ENCODE data around the gene OIP5. TPM values are rescaled to one million over a fixed set of nuclear protein-coding genes. Genes with fewer than 3 reads are reported as not detected.
A peak's percentile ranks its signal among the peaks of the same experiment; 100 is the strongest.

Gene OIP5
- 8.0 and 8.5 TPM in 2 replicates for total RNA-seq (2022)
- percentile 51 among the genes with signal in this experiment for Bru-seq, nascent RNA
- percentile 50 among the genes with signal in this experiment for BruChase-seq, experiment 1, labeled RNA remaining after a 6-hour chase
- BruChase-seq, experiment 2, labeled RNA remaining after a 2-hour chase = percentile 59 among the genes with signal in this experiment
- long read RNA-seq, transcript OIP5-201 (5 exons, 1,236 nt) = major isoform, 17 of 22 reads
- long read RNA-seq, partial matches to known transcripts = 0 of 22 reads
- long read RNA-seq, other reads (novel, unspliced or antisense) = 1 of 22 reads

DNA sequence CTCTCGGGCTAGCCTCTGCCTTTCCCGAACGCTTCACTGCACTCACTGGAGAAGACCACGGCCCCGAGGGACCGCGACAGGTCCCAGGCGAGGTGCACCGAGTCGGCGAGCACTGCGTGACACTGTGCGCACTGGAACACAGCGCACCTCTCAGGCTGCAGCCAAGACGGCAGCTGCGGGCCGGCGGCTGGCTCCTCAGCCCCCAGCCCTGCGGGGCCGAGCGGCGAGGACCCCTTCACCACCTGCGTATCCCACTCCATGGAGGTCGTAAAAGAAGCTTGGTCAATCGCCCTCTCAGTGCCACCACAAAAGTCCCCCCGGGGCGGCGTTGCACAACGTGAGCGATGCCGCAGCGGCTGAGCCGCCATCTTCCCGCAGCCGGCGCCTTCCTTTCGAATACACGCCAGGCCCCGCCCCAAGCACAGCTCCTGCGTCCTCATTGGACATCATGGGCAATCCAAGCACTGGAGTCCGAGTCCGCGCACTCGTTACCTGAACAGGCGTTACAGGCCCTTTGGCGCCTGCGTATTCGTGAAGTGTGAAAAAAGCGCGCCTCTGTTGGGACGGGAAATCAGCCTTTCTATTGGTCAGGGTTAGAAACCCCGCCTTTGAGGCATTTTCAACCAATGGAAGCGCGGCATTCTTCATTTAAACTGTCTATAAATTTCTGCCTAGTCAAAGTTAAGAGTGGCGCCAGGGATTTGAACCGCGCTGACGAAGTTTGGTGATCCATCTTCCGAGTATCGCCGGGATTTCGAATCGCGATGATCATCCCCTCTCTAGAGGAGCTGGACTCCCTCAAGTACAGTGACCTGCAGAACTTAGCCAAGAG, at the start of gene OIP5, which contains the start of gene NUSAP1:
Gene OIP5, minus strand, starts transcription at position 398 of the 832 bp plus-strand sequence. Its CDS starts 30 bp downstream, at position 368.
Gene NUSAP1, plus strand, starts transcription at position 688 of the 832 bp plus-strand sequence. Its CDS starts 77 bp downstream, at position 765.
- DNase-seq = peak; percentile 90
- TF ChIP-seq, protein P1, sequence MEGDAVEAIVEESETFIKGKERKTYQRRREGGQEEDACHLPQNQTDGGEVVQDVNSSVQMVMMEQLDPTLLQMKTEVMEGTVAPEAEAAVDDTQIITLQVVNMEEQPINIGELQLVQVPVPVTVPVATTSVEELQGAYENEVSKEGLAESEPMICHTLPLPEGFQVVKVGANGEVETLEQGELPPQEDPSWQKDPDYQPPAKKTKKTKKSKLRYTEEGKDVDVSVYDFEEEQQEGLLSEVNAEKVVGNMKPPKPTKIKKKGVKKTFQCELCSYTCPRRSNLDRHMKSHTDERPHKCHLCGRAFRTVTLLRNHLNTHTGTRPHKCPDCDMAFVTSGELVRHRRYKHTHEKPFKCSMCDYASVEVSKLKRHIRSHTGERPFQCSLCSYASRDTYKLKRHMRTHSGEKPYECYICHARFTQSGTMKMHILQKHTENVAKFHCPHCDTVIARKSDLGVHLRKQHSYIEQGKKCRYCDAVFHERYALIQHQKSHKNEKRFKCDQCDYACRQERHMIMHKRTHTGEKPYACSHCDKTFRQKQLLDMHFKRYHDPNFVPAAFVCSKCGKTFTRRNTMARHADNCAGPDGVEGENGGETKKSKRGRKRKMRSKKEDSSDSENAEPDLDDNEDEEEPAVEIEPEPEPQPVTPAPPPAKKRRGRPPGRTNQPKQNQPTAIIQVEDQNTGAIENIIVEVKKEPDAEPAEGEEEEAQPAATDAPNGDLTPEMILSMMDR (IDR thresholded peaks at IDR 0.05; ENCODE audit: unreplicated experiment) = no peak
- BruUV-seq (replicated peaks) = no TSS peak
- no peaks in the 10 kb centered on the region for H3K9me3 Mint-ChIP-seq (ENCODE audit: low read depth, unreplicated experiment)
- H3K27ac Mint-ChIP-seq (ENCODE audit: unreplicated experiment) = peak within 1 kb of the TSS; percentile 87
- peaks cover 5% of the 10 kb centered on the region for H3K4me1 Mint-ChIP-seq (ENCODE audit: low read depth, unreplicated experiment)
- CTCF ChIA-PET = no interaction called here
- H3K4me3 Mint-ChIP-seq (ENCODE audit: low read depth, unreplicated experiment) = peak within 1 kb of the TSS; percentile 97
- H3K27me3 Mint-ChIP-seq (ENCODE audit: unreplicated experiment) = no peaks in the 10 kb centered on the region
- intact Hi-C loops (cut with micrococcal nuclease; ENCODE audit: unreplicated experiment) = loop anchor here (10.0 kb wide), 1 partner anchor 78 kb away; no protein-coding TSS in a partner anchor
- peaks cover 33% of the 10 kb centered on the region for H3K36me3 Mint-ChIP-seq (ENCODE audit: insufficient read depth, unreplicated experiment)

DNA sequence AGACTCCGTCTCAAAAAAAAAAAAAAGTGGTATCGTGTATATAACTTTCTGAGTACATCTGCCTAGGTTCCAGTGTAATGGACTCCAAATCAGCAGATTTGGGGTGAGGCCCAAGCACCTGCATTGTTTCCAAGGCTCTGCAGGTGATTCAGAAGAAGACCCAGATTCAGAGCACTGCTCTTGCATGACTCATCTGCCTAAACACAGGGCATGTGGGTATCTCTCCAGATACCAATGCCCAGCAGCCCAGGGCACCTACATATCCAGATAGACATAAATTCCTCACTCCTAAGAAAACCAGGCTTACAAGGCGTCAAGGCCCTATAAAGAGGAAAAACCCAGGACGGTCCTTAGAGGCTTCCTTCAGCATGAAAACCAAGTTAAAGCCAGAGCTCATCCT, 45.6 kb upstream of the OIP5 start:
- H3K36me3 Mint-ChIP-seq (ENCODE audit: insufficient read depth, unreplicated experiment) = peaks cover 28% of the 10 kb centered on the region
- no TSS peak for BruUV-seq (replicated peaks)
- no peaks in the 10 kb centered on the region for H3K9me3 Mint-ChIP-seq (ENCODE audit: low read depth, unreplicated experiment)
- H3K4me3 Mint-ChIP-seq (ENCODE audit: low read depth, unreplicated experiment) = no peak overlapping the region
- CTCF ChIA-PET = no interaction called here
- DNase-seq = no peak
- intact Hi-C loops (cut with micrococcal nuclease; ENCODE audit: unreplicated experiment) = no loop called here
- no peaks in the 10 kb centered on the region for H3K4me1 Mint-ChIP-seq (ENCODE audit: low read depth, unreplicated experiment)
- no peaks in the 10 kb centered on the region for H3K27me3 Mint-ChIP-seq (ENCODE audit: unreplicated experiment)
- H3K27ac Mint-ChIP-seq (ENCODE audit: unreplicated experiment) = no peak overlapping the region
- TF ChIP-seq, protein P1 (IDR thresholded peaks at IDR 0.05; ENCODE audit: unreplicated experiment) = no peak

DNA sequence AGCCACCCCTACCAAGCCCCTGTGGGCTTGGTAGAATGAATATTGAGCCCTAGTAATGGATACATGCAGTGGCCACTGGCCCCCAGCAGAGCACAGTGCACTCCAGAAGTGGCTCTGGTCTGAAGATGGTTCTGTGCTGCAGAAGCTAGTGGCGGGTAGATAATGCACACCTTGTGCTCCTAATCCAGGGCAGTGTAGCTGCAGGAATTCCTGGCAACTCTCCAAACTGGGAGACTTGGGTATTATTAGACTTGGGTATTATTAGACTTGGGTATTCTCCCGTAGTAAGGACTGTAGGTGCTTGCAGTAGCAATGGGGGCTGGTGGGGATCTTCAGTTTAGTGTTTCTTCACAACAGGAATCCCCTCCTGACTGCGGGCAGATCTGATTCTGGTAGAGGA, 35.0 kb upstream of the OIP5 start:
- BruUV-seq (replicated peaks) = no TSS peak
- no peak overlapping the region for H3K27ac Mint-ChIP-seq (ENCODE audit: unreplicated experiment)
- no peaks in the 10 kb centered on the region for H3K4me1 Mint-ChIP-seq (ENCODE audit: low read depth, unreplicated experiment)
- H3K36me3 Mint-ChIP-seq (ENCODE audit: insufficient read depth, unreplicated experiment) = no peaks in the 10 kb centered on the region
- TF ChIP-seq, protein P1 (IDR thresholded peaks at IDR 0.05; ENCODE audit: unreplicated experiment) = no peak
- no peaks in the 10 kb centered on the region for H3K9me3 Mint-ChIP-seq (ENCODE audit: low read depth, unreplicated experiment)
- intact Hi-C loops (cut with micrococcal nuclease; ENCODE audit: unreplicated experiment) = no loop called here
- CTCF ChIA-PET = no interaction called here
- H3K27me3 Mint-ChIP-seq (ENCODE audit: unreplicated experiment) = no peaks in the 10 kb centered on the region
- no peak for DNase-seq
- no peak overlapping the region for H3K4me3 Mint-ChIP-seq (ENCODE audit: low read depth, unreplicated experiment)

DNA sequence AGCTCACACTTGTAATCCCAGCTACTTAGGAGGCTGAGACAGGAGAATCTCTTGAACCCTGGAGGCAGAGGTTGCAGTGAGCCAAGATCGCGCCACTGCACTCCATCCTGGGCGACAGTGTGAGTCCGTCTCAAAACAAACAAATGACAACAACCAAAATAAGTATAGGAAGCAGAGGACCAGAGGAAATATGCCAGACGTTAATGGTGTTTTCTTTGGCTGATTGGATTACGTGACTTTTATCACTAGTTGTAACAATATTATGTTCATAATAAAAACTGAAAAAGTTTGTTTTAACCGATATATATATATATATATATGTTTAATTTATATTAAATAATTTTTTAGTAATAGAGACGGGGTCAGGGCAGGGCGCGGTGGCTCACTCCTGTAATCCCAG, 22.0 kb upstream of the OIP5 start:
- H3K27me3 Mint-ChIP-seq (ENCODE audit: unreplicated experiment) = no peaks in the 10 kb centered on the region
- no peak overlapping the region for H3K4me3 Mint-ChIP-seq (ENCODE audit: low read depth, unreplicated experiment)
- BruUV-seq (replicated peaks) = no TSS peak
- DNase-seq = no peak
- peaks cover 19% of the 10 kb centered on the region for H3K36me3 Mint-ChIP-seq (ENCODE audit: insufficient read depth, unreplicated experiment)
- H3K9me3 Mint-ChIP-seq (ENCODE audit: low read depth, unreplicated experiment) = no peaks in the 10 kb centered on the region
- H3K27ac Mint-ChIP-seq (ENCODE audit: unreplicated experiment) = no peak overlapping the region
- intact Hi-C loops (cut with micrococcal nuclease; ENCODE audit: unreplicated experiment) = no loop called here
- no peaks in the 10 kb centered on the region for H3K4me1 Mint-ChIP-seq (ENCODE audit: low read depth, unreplicated experiment)
- TF ChIP-seq, protein P1 (IDR thresholded peaks at IDR 0.05; ENCODE audit: unreplicated experiment) = no peak
- CTCF ChIA-PET = no interaction called here
